Kidney epithelial cell (primary cell): ENCODE results near the gene CLDN1. TPM values are rescaled to one million over a fixed set of nuclear protein-coding genes. Genes with fewer than 3 reads are reported as not detected.

Experiments used
- DNase-seq: peaks from one replicate; pipeline ENCODE4 v3.0.0-alpha.2; 2010; ENCODE audit warnings: low read depth
- H3K27me3 ChIP-seq: 2 replicates; pipeline ENCODE4 v1.6.0; 2011; ENCODE audit warnings: low read length; ENCODE audit not compliant: control insufficient read depth, insufficient read depth
- H3K36me3 ChIP-seq: 2 replicates; pipeline ENCODE4 v1.5.1; 2011; ENCODE audit warnings: low read length; ENCODE audit not compliant: control insufficient read depth, insufficient read depth
- H3K4me3 ChIP-seq: 2 replicates; pipeline ENCODE4 v1.5.1; 2011; ENCODE audit warnings: low read depth, mild to moderate bottlenecking, control low read depth, low read length
- CTCF ChIP-seq: IDR thresholded peaks from 2 replicates; pipeline ENCODE4 v1.5.1; 2011; ENCODE audit warnings: mild to moderate bottlenecking, moderate library complexity, low read length, control low read depth, inconsistent platforms; ENCODE audit not compliant: insufficient read depth, poor library complexity, severe bottlenecking
- total RNA-seq: library from RNA; depleted of rRNA; stranded (reverse); fragments of >200 nt; gene quantifications from 2 replicates; pipeline ENCODE4 v1.2.3, GENCODE V29; 2015

Gene CLDN1
- total RNA-seq, 1 donor from 2014 or later = 305 TPM

GRCh38 chr3:190322604-190323245 lies 479 bp upstream of the CLDN1 start:
- H3K36me3 ChIP-seq = no peaks in the 10 kb centered on the region
- no peak for TF ChIP-seq CTCF

GRCh38 chr3:190320594-190321362 lies 1.5 kb downstream of the CLDN1 start:
- Histone ChIP-seq H3K36me3 (no peaks in the 10 kb centered on the region), H3K27me3 (no peaks in the 10 kb centered on the region), H3K4me3 (peak overlapping the region; percentile 87)
- TF ChIP-seq CTCF = no peak
- DNase-seq = no peak

More at GRCh38 chr3:190322604-190323245, 479 bp upstream of the CLDN1 start:
- Histone ChIP-seq H3K27me3 (no peaks in the 10 kb centered on the region), H3K4me3 (peak overlapping the region; percentile 87)
- DNase-seq = no peak

GRCh38 chr3:190319660-190320059 lies 2.6 kb downstream of the CLDN1 start:
- no peaks in the 10 kb centered on the region for H3K36me3 ChIP-seq
- TF ChIP-seq CTCF = no peak
- no peak for DNase-seq
- no peaks in the 10 kb centered on the region for H3K27me3 ChIP-seq
- peak overlapping the region; percentile 87 for H3K4me3 ChIP-seq

GRCh38 chr3:190318666-190319065 lies 3.6 kb downstream of the CLDN1 start:
- no peak for DNase-seq
- TF ChIP-seq CTCF = no peak
- H3K4me3 ChIP-seq = peak overlapping the region; percentile 87
- H3K36me3 ChIP-seq = no peaks in the 10 kb centered on the region
- H3K27me3 ChIP-seq = no peaks in the 10 kb centered on the region

- DNase-seq = no peak
- no peak for TF ChIP-seq CTCF
- no peak overlapping the region for H3K4me3 ChIP-seq
- no peaks in the 10 kb centered on the region for H3K27me3 ChIP-seq
- H3K36me3 ChIP-seq = no peaks in the 10 kb centered on the region
Observed at GRCh38 chr3:190314741-190315140, 7.5 kb downstream of the CLDN1 start.
